ENCODE results near the gene CAMK4.
A peak's percentile ranks its signal among the peaks of the same experiment; 100 is the strongest.

Gene CAMK4

GRCh38 chr5:111486055-111486454 lies 261.9 kb downstream of the CAMK4 start:
- no peak for DNase-seq

GRCh38 chr5:111486926-111487325 lies 262.7 kb downstream of the CAMK4 start:
- no peak for DNase-seq

- no peak for DNase-seq
Measured at GRCh38 chr5:111488353-111488752, 264.2 kb downstream of the CAMK4 start.

GRCh38 chr5:111493031-111493430 lies 268.8 kb downstream of the CAMK4 start:
- no peak for DNase-seq

- DNase-seq = no peak
Measured at GRCh38 chr5:111494355-111494999, 270.3 kb downstream of the CAMK4 start.

- DNase-seq = no peak
Measured at GRCh38 chr5:111495159-111495558, 271.0 kb downstream of the CAMK4 start.

GRCh38 chr5:111498346-111498745 lies 274.2 kb downstream of the CAMK4 start:
- no peak for DNase-seq

DNA sequence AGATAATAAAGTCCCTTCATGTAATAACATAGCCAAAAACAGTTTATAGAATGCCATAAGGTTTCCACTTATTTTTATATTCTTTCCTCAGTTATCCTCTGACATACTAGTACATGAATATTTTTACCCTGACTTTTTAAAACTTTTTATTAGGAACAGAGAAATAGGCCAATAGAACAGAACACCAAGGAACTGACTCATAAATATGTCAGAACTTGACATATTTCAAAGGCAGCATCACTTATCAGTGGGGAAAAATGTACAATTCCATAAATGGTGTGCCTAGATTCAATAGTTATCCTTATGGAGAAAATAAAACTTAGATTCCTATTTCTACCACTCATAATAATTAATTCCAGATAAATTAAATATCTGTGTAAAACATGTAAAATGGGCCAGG lies 278.8 kb downstream of the CAMK4 start:
- DNase-seq = no peak

GRCh38 chr5:111505096-111505495 lies 280.9 kb downstream of the CAMK4 start:
- no peak for DNase-seq

DNA sequence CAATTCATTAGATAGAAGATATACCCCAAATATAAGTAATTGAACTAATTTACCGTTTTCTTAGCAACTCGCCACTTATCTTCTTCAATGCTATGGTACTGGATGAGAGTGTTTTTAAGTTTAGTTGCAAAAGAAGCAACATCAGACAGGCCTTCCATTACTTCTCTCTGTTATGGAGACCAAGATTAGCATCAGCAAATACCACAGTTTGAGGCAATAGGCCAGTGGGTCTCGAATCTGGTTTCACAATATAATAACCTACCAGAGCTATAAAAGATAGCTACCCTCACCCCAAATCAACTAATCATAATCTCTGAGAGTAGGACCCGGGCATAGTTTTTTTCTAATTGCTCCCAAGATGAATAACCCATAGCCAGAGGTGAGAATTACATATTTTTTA lies 283.1 kb downstream of the CAMK4 start:
- no peak for DNase-seq

DNA sequence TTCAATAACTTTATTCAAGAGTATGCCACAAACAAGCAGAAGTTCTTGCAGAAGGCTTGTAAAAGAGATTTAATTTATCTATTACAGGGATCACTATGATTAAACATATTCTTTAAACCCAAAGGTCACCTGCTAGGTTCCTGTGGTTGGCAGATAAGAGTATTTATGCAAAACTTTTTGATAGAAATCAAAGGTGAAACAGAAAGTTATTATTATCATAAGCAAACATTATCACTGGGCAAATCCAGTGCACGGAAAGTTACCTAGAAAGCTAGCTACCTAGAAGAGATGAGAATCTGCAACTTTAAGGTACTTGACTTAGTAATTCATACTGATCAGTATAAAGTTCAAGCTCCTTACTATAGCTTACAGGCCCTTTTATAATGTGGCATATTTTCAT lies 284.9 kb downstream of the CAMK4 start:
- DNase-seq = no peak

GRCh38 chr5:111511174-111511830 lies 287.1 kb downstream of the CAMK4 start:
- peak in 1 of 56 donors; percentile 7 for DNase-seq

GRCh38 chr5:111511831-111512374 lies 287.7 kb downstream of the CAMK4 start:
- peak in 12 of 56 donors; percentile 12 to 65 (median 48) for DNase-seq

DNA sequence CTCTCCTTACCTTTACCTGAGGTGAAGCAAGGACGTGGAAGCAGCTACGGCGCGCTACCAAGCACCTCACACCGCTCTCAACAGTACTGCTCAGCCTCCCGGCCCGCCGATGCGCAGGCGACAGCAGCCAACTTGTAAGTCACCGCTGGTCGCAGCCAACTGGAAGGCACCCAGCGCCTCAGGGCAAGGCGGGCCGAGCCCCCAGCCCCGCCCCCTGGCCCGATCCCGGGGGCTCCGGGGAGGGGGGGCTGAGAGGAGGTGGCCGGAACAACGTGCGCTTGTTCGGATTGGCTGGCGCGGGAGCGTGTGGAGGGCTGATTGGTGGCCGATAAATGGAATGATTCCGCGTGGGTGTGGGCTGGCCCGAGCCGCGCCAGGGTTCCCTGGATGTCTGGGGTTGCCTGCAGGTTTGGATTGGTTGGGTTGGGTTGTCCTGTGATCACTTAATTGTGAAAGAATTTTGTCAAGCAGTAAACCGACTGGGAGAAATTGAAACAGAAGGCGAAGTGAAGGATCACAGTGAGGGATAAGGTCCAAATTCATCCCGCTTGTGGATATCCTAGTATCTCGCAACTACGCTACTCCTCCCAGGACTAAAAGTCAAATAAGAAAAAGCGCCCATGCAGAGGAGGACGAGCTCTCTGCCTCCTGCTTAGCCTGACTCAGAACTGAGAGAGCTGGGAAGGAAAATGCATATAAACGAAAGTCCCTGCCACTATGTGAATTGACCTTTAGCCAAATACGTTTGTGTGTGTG lies 288.4 kb downstream of the CAMK4 start, which contains the start of gene STARD4:
STARD4 (minus strand) TSS at position 161 of the 756 bp plus-strand sequence. CDS start 5,102 bp downstream, outside the sequence.
- peak; percentile 46 to 98 (median 92) for DNase-seq

- peak in 1 of 56 donors; percentile 32 for DNase-seq
Measured at GRCh38 chr5:111513131-111513520, 288.9 kb downstream of the CAMK4 start.

GRCh38 chr5:111514087-111514486 lies 289.9 kb downstream of the CAMK4 start:
- no peak for DNase-seq

- no peak for DNase-seq
Measured at GRCh38 chr5:111517853-111518501, 293.8 kb downstream of the CAMK4 start.

- no peak for DNase-seq
Measured at GRCh38 chr5:111518777-111519176, 294.6 kb downstream of the CAMK4 start.

DNA sequence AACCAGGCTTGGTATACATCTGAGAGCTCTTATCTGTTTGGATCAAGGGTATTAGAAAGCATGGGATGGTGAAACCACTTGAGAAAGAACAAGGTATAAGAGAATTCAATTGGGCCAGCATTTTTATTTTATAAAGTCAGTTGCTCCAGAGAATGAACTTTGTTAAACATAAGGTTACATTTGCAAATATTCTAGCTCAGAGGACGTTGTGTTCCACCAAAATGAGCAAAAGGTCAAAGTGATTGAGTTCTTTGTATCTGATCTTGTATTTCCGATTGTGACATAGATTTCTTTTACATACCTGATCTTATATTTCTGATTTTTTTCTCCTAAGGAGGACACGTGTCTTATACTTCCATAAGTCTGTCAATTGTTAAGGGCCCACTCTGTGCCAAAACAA lies 296.7 kb downstream of the CAMK4 start:
- no peak for DNase-seq

DNA sequence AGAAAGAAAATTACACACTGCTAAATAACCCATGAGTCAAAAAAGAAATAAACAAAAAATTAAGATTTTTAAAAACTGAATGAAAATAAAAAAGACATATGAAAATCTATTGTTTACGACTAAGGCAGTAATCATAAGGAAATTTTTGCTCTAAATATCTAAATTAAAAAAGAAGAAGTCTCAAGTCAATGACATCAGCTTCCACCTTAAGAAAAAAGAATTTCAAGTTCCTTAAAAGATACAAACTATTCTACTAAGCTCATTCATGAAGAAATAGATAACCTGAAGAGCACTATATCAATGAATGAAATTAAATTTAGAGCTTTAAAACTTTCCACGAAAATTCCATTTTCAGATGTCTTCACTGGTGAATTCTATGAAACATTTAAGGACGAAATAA lies 303.9 kb downstream of the CAMK4 start:
- no peak for DNase-seq

DNA sequence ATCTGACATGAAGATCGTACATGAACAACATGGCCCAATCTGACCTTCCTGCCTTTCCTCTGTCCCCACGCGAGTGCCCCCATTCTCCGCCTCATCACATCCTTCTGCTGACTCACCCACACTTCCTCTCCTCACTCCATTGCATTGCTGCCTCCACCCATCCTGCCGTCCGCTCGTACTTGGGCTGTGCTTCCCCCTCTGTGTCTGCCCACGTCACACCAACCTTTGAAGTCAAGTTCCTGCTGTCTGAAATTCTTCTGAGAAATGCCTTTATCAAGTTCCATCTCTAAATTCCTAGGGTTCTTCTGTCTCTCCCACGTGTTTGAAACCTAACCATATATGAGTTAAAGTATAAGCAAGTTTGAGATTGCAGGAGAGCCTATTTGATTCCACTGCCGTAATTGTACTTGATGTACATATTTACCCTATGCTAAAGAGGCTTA lies 306.1 kb downstream of the CAMK4 start:
- peak in 8 of 56 donors; percentile 0 to 20 (median 2) for DNase-seq

Data from nucleus accumbens (tissue), 56 donors.